Measurements from ENCODE around the gene TTC9B. TPM values are rescaled to one million over a fixed set of nuclear protein-coding genes. Genes with fewer than 3 reads are reported as not detected.

Gene TTC9B
- total and polyA plus RNA-seq, 2 donors from 2014 or later = not detected

DNA sequence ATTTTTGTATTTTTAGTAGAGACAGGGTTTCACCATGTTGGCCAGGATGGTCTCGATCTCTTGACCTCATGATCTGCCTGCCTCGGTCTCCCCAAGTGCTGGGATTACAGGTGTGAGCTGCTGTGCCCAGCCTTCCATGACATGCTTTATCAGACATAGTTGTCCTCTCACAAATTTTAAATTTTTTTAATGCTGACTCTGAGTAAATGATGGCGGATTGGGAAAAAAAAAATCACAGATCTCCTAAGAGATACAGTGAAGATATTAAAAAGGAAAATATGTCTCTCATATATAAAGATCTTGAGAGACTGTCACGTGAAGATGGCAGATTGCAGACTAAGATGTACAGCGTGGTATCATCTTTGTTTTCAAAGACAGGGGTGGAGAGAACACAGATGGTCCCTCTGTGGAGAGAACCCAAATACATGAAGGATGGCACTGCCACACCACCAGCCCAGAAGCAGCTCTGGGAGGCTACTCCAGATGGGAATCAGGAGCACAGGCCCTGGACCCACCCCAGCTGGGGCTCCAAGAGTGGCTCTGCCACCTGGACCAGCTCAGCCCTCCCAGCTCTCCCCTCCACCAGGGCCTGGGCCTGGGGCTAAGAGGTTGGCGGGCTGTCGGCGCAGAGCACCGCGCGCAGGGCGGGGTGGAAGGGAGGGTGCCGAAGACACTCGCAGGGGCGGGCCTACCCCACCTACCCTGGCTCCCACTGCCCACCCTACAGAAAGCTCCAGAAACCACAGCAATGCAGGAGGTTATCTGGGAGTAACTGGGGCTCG is 28.3 kb upstream of the TTC9B start:
- Histone ChIP-seq H3K9me3 (ENCODE audit: control insufficient read depth in 2 of 3, insufficient read depth in 1 of 3, low read length in 3 of 3) (no peaks in the 10 kb centered on the region), H3K27me3 (ENCODE audit: control insufficient read depth, insufficient read depth, low read length) (no peaks in the 10 kb centered on the region), H3K4me3 (ENCODE audit: low read length in 3 of 3) (no peak overlapping the region), H3K27ac (ENCODE audit: low read depth in 2 of 2, low read length in 2 of 2) (no peak overlapping the region), H3K4me1 (ENCODE audit: control insufficient read depth in 2 of 3, insufficient read depth in 2 of 3, low read depth in 1 of 3, low read length in 3 of 3) (peaks cover 0 to 16% (median 14%) of the 10 kb centered on the region in 3 donors), H3K36me3 (ENCODE audit: control insufficient read depth in 2 of 3, insufficient read depth in 3 of 3, low read length in 3 of 3) (peaks cover 0 to 3% (median 2%) of the 10 kb centered on the region in 3 donors), H3K9ac (ENCODE audit: low read length in 3 of 3) (no peak overlapping the region)
- intact Hi-C loops (cut with DNase I) = no loop called here
- FAIRE-seq (no peak), DNase-seq (peak in 1 of 5 donors; percentile 62)
- TF ChIP-seq CTCF (IDR thresholded peaks at IDR 0.05; ENCODE audit: borderline replicate concordance, extremely low read depth, insufficient read depth) = no peak

- H3K9me3 ChIP-seq (ENCODE audit: control insufficient read depth in 2 of 3, insufficient read depth in 1 of 3, low read length in 3 of 3) = no peaks in the 10 kb centered on the region
- DNase-seq (peak in 1 of 5 donors; percentile 22), FAIRE-seq (no peak)
- intact Hi-C loops (cut with DNase I) = no loop called here
- H3K27me3 ChIP-seq (ENCODE audit: control insufficient read depth, insufficient read depth, low read length) = no peaks in the 10 kb centered on the region
- no peak for TF ChIP-seq CTCF (IDR thresholded peaks at IDR 0.05; ENCODE audit: borderline replicate concordance, extremely low read depth, insufficient read depth)
- H3K27ac ChIP-seq (ENCODE audit: low read depth in 2 of 2, low read length in 2 of 2) = peak overlapping the region in 1 of 2 donors; percentile 51
- peaks cover 0 to 16% (median 15%) of the 10 kb centered on the region in 3 donors for H3K4me1 ChIP-seq (ENCODE audit: control insufficient read depth in 2 of 3, insufficient read depth in 2 of 3, low read depth in 1 of 3, low read length in 3 of 3)
- H3K4me3 ChIP-seq (ENCODE audit: low read length in 3 of 3) = no peak overlapping the region
- H3K9ac ChIP-seq (ENCODE audit: low read length in 3 of 3) = no peak overlapping the region
- peaks cover 2 to 4% (median 4%) of the 10 kb centered on the region in 3 donors for H3K36me3 ChIP-seq (ENCODE audit: control insufficient read depth in 2 of 3, insufficient read depth in 3 of 3, low read length in 3 of 3)
Observed at GRCh38 chr19:40245506-40246128, 27.4 kb upstream of the TTC9B start.

DNA sequence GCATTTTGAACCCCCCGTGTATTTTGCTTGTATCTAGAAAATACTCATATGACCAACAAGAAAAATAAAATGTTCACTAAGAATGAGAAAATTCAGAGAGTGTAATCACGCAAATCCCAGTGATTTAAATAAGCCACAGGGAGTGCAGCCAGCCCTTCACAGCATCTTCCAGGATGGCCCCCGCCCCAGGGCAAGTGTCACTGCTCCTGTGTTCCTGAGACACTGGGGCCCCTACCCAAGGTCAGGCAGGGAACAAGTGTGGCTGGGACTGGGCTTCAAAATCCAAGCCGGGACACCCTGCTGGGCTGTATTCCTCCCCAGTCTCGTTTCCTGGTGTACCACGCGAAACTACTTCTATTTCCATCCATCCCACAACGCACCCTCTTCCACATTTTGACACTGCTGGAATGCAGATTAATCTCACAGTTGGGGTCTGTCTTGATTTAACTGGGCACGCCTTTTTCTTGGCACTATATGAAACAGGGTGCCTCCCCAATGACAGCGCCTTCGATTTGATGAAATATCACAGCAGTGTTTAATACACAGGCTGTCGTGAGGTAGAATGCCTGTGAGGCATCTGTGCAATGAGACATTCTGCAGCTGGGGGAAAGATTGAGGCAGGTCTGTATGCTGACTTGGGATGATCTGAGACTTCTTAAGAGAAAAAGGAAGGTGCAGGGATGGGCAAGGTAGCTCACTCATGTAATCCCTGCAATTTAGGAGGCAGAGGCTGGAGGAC is 26.6 kb upstream of the TTC9B start:
- intact Hi-C loops (cut with DNase I) = no loop called here
- H3K4me1 ChIP-seq (ENCODE audit: control insufficient read depth in 2 of 3, insufficient read depth in 2 of 3, low read depth in 1 of 3, low read length in 3 of 3) = peaks cover 0 to 16% (median 15%) of the 10 kb centered on the region in 3 donors
- no peak overlapping the region for H3K9ac ChIP-seq (ENCODE audit: low read length in 3 of 3)
- no peaks in the 10 kb centered on the region for H3K9me3 ChIP-seq (ENCODE audit: control insufficient read depth in 2 of 3, insufficient read depth in 1 of 3, low read length in 3 of 3)
- DNase-seq (peak in 1 of 5 donors; percentile 28), FAIRE-seq (no peak)
- peak overlapping the region in 1 of 2 donors; percentile 23 for H3K27ac ChIP-seq (ENCODE audit: low read depth in 2 of 2, low read length in 2 of 2)
- TF ChIP-seq CTCF (IDR thresholded peaks at IDR 0.05; ENCODE audit: borderline replicate concordance, extremely low read depth, insufficient read depth) = no peak
- no peaks in the 10 kb centered on the region for H3K27me3 ChIP-seq (ENCODE audit: control insufficient read depth, insufficient read depth, low read length)
- H3K4me3 ChIP-seq (ENCODE audit: low read length in 3 of 3) = no peak overlapping the region
- H3K36me3 ChIP-seq (ENCODE audit: control insufficient read depth in 2 of 3, insufficient read depth in 3 of 3, low read length in 3 of 3) = peaks cover 2 to 11% (median 9%) of the 10 kb centered on the region in 3 donors
